Astrocyte of the spinal cord (primary cell): Measurements from ENCODE around the gene DCBLD2.

Source experiments
- DNase-seq: peaks from one replicate; pipeline ENCODE4 v3.0.0; 2011; ENCODE audit warnings: low read depth, low spot score
- H3K4me3 ChIP-seq: 2 replicates; pipeline ENCODE4 v1.5.1; 2011; ENCODE audit warnings: low read depth, mild to moderate bottlenecking, low read length, moderate library complexity
- CTCF ChIP-seq: IDR thresholded peaks from 2 replicates; pipeline ENCODE4 v1.5.1; 2012; ENCODE audit warnings: low read depth, mild to moderate bottlenecking, low read length, inconsistent platforms
- in situ Hi-C: cut with HindIII; loops from 2 replicates; pipeline ENCODE4 v1.10.0; 2017; ENCODE audit warnings: low sequenced_read_pairs

The DCBLD2 gene

GRCh38 chr3:98766924-98767323 lies 134.6 kb downstream of the DCBLD2 start:
- in situ Hi-C loops = no loop called here
- no peak for DNase-seq
- no peak for TF ChIP-seq CTCF
- H3K4me3 ChIP-seq = no peak overlapping the region

- DNase-seq = no peak
- in situ Hi-C loops = no loop called here
- TF ChIP-seq CTCF = no peak
These were observed 135.8 kb downstream of the DCBLD2 start for GRCh38 chr3:98765721-98766120.

GRCh38 chr3:98764472-98764884 lies 137.0 kb downstream of the DCBLD2 start:
- no peak for DNase-seq
- TF ChIP-seq CTCF = no peak
- H3K4me3 ChIP-seq = no peak overlapping the region
- in situ Hi-C loops = no loop called here

More at GRCh38 chr3:98765721-98766120, 135.8 kb downstream of the DCBLD2 start:
- no peak overlapping the region for H3K4me3 ChIP-seq

- in situ Hi-C loops = no loop called here
- no peak for DNase-seq
- no peak for TF ChIP-seq CTCF
- H3K4me3 ChIP-seq = no peak overlapping the region
These were observed 137.6 kb downstream of the DCBLD2 start for GRCh38 chr3:98763819-98764418.

- DNase-seq = no peak
These were observed 138.4 kb downstream of the DCBLD2 start, which contains the start of gene ST3GAL6 for GRCh38 chr3:98763076-98763475. Gene ST3GAL6, plus strand, starts transcription at chr3:98763340. Its CDS starts 5,101 bp downstream, at chr3:98768441.

GRCh38 chr3:98761643-98762229 lies 139.8 kb downstream of the DCBLD2 start:
- H3K4me3 ChIP-seq = no peak overlapping the region
- in situ Hi-C loops = no loop called here
- no peak for TF ChIP-seq CTCF
- DNase-seq = no peak

More at GRCh38 chr3:98763076-98763475, 138.4 kb downstream of the DCBLD2 start, which contains the start of gene ST3GAL6:
- in situ Hi-C loops = no loop called here
- TF ChIP-seq CTCF = no peak
- H3K4me3 ChIP-seq = no peak within 1 kb of the TSS
